ENCODE results near the gene PPIB. TPM values are rescaled to one million over a fixed set of nuclear protein-coding genes. Genes with fewer than 3 reads are reported as not detected.

Gene PPIB
- total and polyA plus RNA-seq, 12 donors = 60.3 to 600 (median 88.1) TPM

- peak overlapping the region in 2 of 10 donors; percentile 28 to 43 for H3K27ac ChIP-seq
- intact Hi-C loops (cut with DNase I) = loop anchor here in 1 of 10 donors (5.0 kb wide), 1 partner anchor 45 kb away; the partner anchor contains the start of gene SNX22
- no peak overlapping the region for H3K4me3 ChIP-seq
- 92 to 96% methylated on average over 1 of the region's 1 CpG for WGBS, 2 donors
- no peaks in the 10 kb centered on the region for H3K9me3 ChIP-seq
- H3K27me3 ChIP-seq = no peaks in the 10 kb centered on the region
- peaks cover 0 to 1% (median 0%) of the 10 kb centered on the region in 9 donors for H3K36me3 ChIP-seq
- no peak for DNase-seq
- ATAC-seq = no peak
- TF ChIP-seq, protein P1, sequence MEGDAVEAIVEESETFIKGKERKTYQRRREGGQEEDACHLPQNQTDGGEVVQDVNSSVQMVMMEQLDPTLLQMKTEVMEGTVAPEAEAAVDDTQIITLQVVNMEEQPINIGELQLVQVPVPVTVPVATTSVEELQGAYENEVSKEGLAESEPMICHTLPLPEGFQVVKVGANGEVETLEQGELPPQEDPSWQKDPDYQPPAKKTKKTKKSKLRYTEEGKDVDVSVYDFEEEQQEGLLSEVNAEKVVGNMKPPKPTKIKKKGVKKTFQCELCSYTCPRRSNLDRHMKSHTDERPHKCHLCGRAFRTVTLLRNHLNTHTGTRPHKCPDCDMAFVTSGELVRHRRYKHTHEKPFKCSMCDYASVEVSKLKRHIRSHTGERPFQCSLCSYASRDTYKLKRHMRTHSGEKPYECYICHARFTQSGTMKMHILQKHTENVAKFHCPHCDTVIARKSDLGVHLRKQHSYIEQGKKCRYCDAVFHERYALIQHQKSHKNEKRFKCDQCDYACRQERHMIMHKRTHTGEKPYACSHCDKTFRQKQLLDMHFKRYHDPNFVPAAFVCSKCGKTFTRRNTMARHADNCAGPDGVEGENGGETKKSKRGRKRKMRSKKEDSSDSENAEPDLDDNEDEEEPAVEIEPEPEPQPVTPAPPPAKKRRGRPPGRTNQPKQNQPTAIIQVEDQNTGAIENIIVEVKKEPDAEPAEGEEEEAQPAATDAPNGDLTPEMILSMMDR (IDR thresholded peaks at IDR 0.05) = no peak
- H3K4me1 ChIP-seq = peaks cover 0 to 98% (median 65%) of the 10 kb centered on the region in 9 donors
These were observed 55.5 kb downstream of the PPIB start for GRCh38 chr15:64107337-64107736.

Other genes with a start within 250 kb of the PPIB start
- gene DAPK2, start 116.5 kb downstream of the PPIB start, total RNA-seq = 10 to 100 TPM; 20.8 to 62.6 (median 38.5) TPM
- 10 to 100 TPM; 33.0 to 44.6 TPM for gene DAPK2, start 116.5 kb downstream of the PPIB start, polyA plus RNA-seq
- 10 to 100 TPM; 36.4 to 65.6 (median 52.3) TPM for gene CIAO2A, start 69.2 kb downstream of the PPIB start, total RNA-seq
- gene CIAO2A, start 69.2 kb downstream of the PPIB start, polyA plus RNA-seq = 100 to 1,000 TPM in 1 of 2 donors, 10 to 100 TPM in 1; 62.2 to 118 TPM
- gene SNX1, start 67.0 kb downstream of the PPIB start, total RNA-seq = 100 to 1,000 TPM in 3 of 10 donors, 10 to 100 TPM in 7; 80.8 to 110 (median 96.0) TPM
- gene SNX1, start 67.0 kb downstream of the PPIB start, polyA plus RNA-seq = 10 to 100 TPM; 44.9 to 47.9 TPM
- gene SNX22, start 11.3 kb downstream of the PPIB start, total RNA-seq = 10 to 100 TPM in 1 of 10 donors, 1 to 10 TPM in 6, under 1 TPM in 3; 0.66 to 10.0 (median 1.6) TPM
- gene SNX22, start 11.3 kb downstream of the PPIB start, polyA plus RNA-seq = 1 to 10 TPM; 1.4 to 9.3 TPM
- gene CSNK1G1, start 193.2 kb upstream of the PPIB start, total RNA-seq = 1 to 10 TPM; 5.5 to 9.4 (median 7.6) TPM
- gene CSNK1G1, start 193.2 kb upstream of the PPIB start, polyA plus RNA-seq = 1 to 10 TPM; 1.9 to 3.0 TPM
- gene PCLAF, start 218.4 kb upstream of the PPIB start, total RNA-seq = 1 to 10 TPM in 1 of 10 donors, under 1 TPM in 4, not detected in 5; 0.17 to 4.5 (median 0.42) TPM
- gene PCLAF, start 218.4 kb upstream of the PPIB start, polyA plus RNA-seq = 1 to 10 TPM in 1 of 2 donors, under 1 TPM in 1; 0.71 to 1.4 TPM
- 10 to 100 TPM; 15.3 to 20.0 (median 17.4) TPM for gene TRIP4, start 224.8 kb upstream of the PPIB start, total RNA-seq
- 10 to 100 TPM; 12.8 to 17.2 TPM for gene TRIP4, start 224.8 kb upstream of the PPIB start, polyA plus RNA-seq